ENCODE measurements around the gene RPL39.

Gene RPL39

GRCh38 chrX:119762718-119763117 is 28.7 kb downstream of the RPL39 start:
- Histone ChIP-seq H3K4me3 (ENCODE audit: low read length) (no peak overlapping the region), H3K9ac (ENCODE audit: low read length) (no peak overlapping the region), H3K36me3 (ENCODE audit: control insufficient read depth, insufficient read depth, low read length, severe bottlenecking) (no peaks in the 10 kb centered on the region), H3K9me3 (ENCODE audit: control insufficient read depth, low read length) (no peaks in the 10 kb centered on the region), H3K4me1 (ENCODE audit: control insufficient read depth, insufficient read depth, low read length) (no peaks in the 10 kb centered on the region), H3K27me3 (replicated peaks; ENCODE audit: control insufficient read depth, insufficient read depth, low read length) (peaks cover 12% of the 10 kb centered on the region)
- peak; percentile 13 for DNase-seq (ENCODE audit: low read depth)

GRCh38 chrX:119760026-119760877 is 31.2 kb downstream of the RPL39 start:
- H3K27me3 ChIP-seq (replicated peaks; ENCODE audit: control insufficient read depth, insufficient read depth, low read length), result peaks cover 12% of the 10 kb centered on the region

GRCh38 chrX:119759248-119759766 is 32.1 kb downstream of the RPL39 start:
- Histone ChIP-seq H3K9ac (ENCODE audit: low read length) (no peak overlapping the region), H3K36me3 (ENCODE audit: control insufficient read depth, insufficient read depth, low read length, severe bottlenecking) (no peaks in the 10 kb centered on the region), H3K9me3 (ENCODE audit: control insufficient read depth, low read length) (no peaks in the 10 kb centered on the region), H3K4me3 (ENCODE audit: low read length) (peak overlapping the region; percentile 68), H3K4me1 (ENCODE audit: control insufficient read depth, insufficient read depth, low read length) (no peaks in the 10 kb centered on the region), H3K27me3 (replicated peaks; ENCODE audit: control insufficient read depth, insufficient read depth, low read length) (peaks cover 12% of the 10 kb centered on the region)
- no peak for DNase-seq (ENCODE audit: low read depth)

More at GRCh38 chrX:119760026-119760877, 31.2 kb downstream of the RPL39 start:
- Histone ChIP-seq H3K36me3 (ENCODE audit: control insufficient read depth, insufficient read depth, low read length, severe bottlenecking) (no peaks in the 10 kb centered on the region), H3K4me1 (ENCODE audit: control insufficient read depth, insufficient read depth, low read length) (no peaks in the 10 kb centered on the region), H3K4me3 (ENCODE audit: low read length) (no peak overlapping the region), H3K9ac (ENCODE audit: low read length) (no peak overlapping the region), H3K9me3 (ENCODE audit: control insufficient read depth, low read length) (no peaks in the 10 kb centered on the region)
- DNase-seq (ENCODE audit: low read depth), result no peak

GRCh38 chrX:119758731-119759247 is 32.6 kb downstream of the RPL39 start:
- H3K27me3 ChIP-seq (replicated peaks; ENCODE audit: control insufficient read depth, insufficient read depth, low read length), result peaks cover 12% of the 10 kb centered on the region
- H3K4me1 ChIP-seq (ENCODE audit: control insufficient read depth, insufficient read depth, low read length), result no peaks in the 10 kb centered on the region
- no peak overlapping the region for H3K9ac ChIP-seq (ENCODE audit: low read length)
- peak overlapping the region; percentile 68 for H3K4me3 ChIP-seq (ENCODE audit: low read length)
- no peaks in the 10 kb centered on the region for H3K36me3 ChIP-seq (ENCODE audit: control insufficient read depth, insufficient read depth, low read length, severe bottlenecking)
- H3K9me3 ChIP-seq (ENCODE audit: control insufficient read depth, low read length), result no peaks in the 10 kb centered on the region
- DNase-seq (ENCODE audit: low read depth), result peak; percentile 51

- Histone ChIP-seq H3K36me3 (ENCODE audit: control insufficient read depth, insufficient read depth, low read length, severe bottlenecking) (no peaks in the 10 kb centered on the region), H3K27me3 (replicated peaks; ENCODE audit: control insufficient read depth, insufficient read depth, low read length) (peaks cover 12% of the 10 kb centered on the region)
- DNase-seq (ENCODE audit: low read depth), result peak; percentile 66
Observed at GRCh38 chrX:119757979-119758730, 33.3 kb downstream of the RPL39 start, which contains the start of gene SOWAHD. Gene SOWAHD (plus strand): TSS chrX:119758588. CDS start chrX:119758668, 80 bp downstream.

GRCh38 chrX:119757646-119757978 is 33.8 kb downstream of the RPL39 start:
- H3K9me3 ChIP-seq (ENCODE audit: control insufficient read depth, low read length), result no peaks in the 10 kb centered on the region
- no peak for DNase-seq (ENCODE audit: low read depth)
- peak overlapping the region; percentile 68 for H3K4me3 ChIP-seq (ENCODE audit: low read length)
- no peaks in the 10 kb centered on the region for H3K36me3 ChIP-seq (ENCODE audit: control insufficient read depth, insufficient read depth, low read length, severe bottlenecking)
- no peaks in the 10 kb centered on the region for H3K4me1 ChIP-seq (ENCODE audit: control insufficient read depth, insufficient read depth, low read length)
- no peak overlapping the region for H3K9ac ChIP-seq (ENCODE audit: low read length)
- H3K27me3 ChIP-seq (replicated peaks; ENCODE audit: control insufficient read depth, insufficient read depth, low read length), result peaks cover 12% of the 10 kb centered on the region

More at GRCh38 chrX:119757979-119758730, 33.3 kb downstream of the RPL39 start, which contains the start of gene SOWAHD:
- H3K4me1 ChIP-seq (ENCODE audit: control insufficient read depth, insufficient read depth, low read length), result no peaks in the 10 kb centered on the region
- no peak within 1 kb of the TSS for H3K9ac ChIP-seq (ENCODE audit: low read length)
- peak within 1 kb of the TSS; percentile 68 for H3K4me3 ChIP-seq (ENCODE audit: low read length)
- H3K9me3 ChIP-seq (ENCODE audit: control insufficient read depth, low read length), result no peaks in the 10 kb centered on the region

- Histone ChIP-seq H3K4me1 (ENCODE audit: control insufficient read depth, insufficient read depth, low read length) (no peaks in the 10 kb centered on the region), H3K9me3 (ENCODE audit: control insufficient read depth, low read length) (no peaks in the 10 kb centered on the region), H3K36me3 (ENCODE audit: control insufficient read depth, insufficient read depth, low read length, severe bottlenecking) (no peaks in the 10 kb centered on the region), H3K9ac (ENCODE audit: low read length) (no peak overlapping the region), H3K27me3 (replicated peaks; ENCODE audit: control insufficient read depth, insufficient read depth, low read length) (peaks cover 12% of the 10 kb centered on the region), H3K4me3 (ENCODE audit: low read length) (no peak overlapping the region)
- no peak for DNase-seq (ENCODE audit: low read depth)
Observed at GRCh38 chrX:119756926-119757635, 34.3 kb downstream of the RPL39 start.

GRCh38 chrX:119755981-119756533 is 35.4 kb downstream of the RPL39 start:
- no peak overlapping the region for H3K9ac ChIP-seq (ENCODE audit: low read length)
- no peak overlapping the region for H3K4me3 ChIP-seq (ENCODE audit: low read length)
- H3K9me3 ChIP-seq (ENCODE audit: control insufficient read depth, low read length), result no peaks in the 10 kb centered on the region
- no peaks in the 10 kb centered on the region for H3K4me1 ChIP-seq (ENCODE audit: control insufficient read depth, insufficient read depth, low read length)
- no peak for DNase-seq (ENCODE audit: low read depth)
- no peaks in the 10 kb centered on the region for H3K36me3 ChIP-seq (ENCODE audit: control insufficient read depth, insufficient read depth, low read length, severe bottlenecking)
- peaks cover 10% of the 10 kb centered on the region for H3K27me3 ChIP-seq (replicated peaks; ENCODE audit: control insufficient read depth, insufficient read depth, low read length)

- no peaks in the 10 kb centered on the region for H3K4me1 ChIP-seq (ENCODE audit: control insufficient read depth, insufficient read depth, low read length)
- no peak overlapping the region for H3K4me3 ChIP-seq (ENCODE audit: low read length)
- no peaks in the 10 kb centered on the region for H3K36me3 ChIP-seq (ENCODE audit: control insufficient read depth, insufficient read depth, low read length, severe bottlenecking)
- DNase-seq (ENCODE audit: low read depth), result peak; percentile 68
- no peak overlapping the region for H3K9ac ChIP-seq (ENCODE audit: low read length)
- no peaks in the 10 kb centered on the region for H3K27me3 ChIP-seq (replicated peaks; ENCODE audit: control insufficient read depth, insufficient read depth, low read length)
- H3K9me3 ChIP-seq (ENCODE audit: control insufficient read depth, low read length), result no peaks in the 10 kb centered on the region
Observed at GRCh38 chrX:119753639-119754257, 37.7 kb downstream of the RPL39 start.

GRCh38 chrX:119753001-119753400 is 38.4 kb downstream of the RPL39 start:
- Histone ChIP-seq H3K27me3 (replicated peaks; ENCODE audit: control insufficient read depth, insufficient read depth, low read length) (no peaks in the 10 kb centered on the region), H3K36me3 (ENCODE audit: control insufficient read depth, insufficient read depth, low read length, severe bottlenecking) (no peaks in the 10 kb centered on the region), H3K9me3 (ENCODE audit: control insufficient read depth, low read length) (no peaks in the 10 kb centered on the region), H3K4me1 (ENCODE audit: control insufficient read depth, insufficient read depth, low read length) (no peaks in the 10 kb centered on the region), H3K4me3 (ENCODE audit: low read length) (no peak overlapping the region), H3K9ac (ENCODE audit: low read length) (no peak overlapping the region)
- no peak for DNase-seq (ENCODE audit: low read depth)

Measured in adipocyte (in vitro differentiated cells).